ENCODE data around the gene RPAP2. TPM values are rescaled to one million over a fixed set of nuclear protein-coding genes. Genes with fewer than 3 reads are reported as not detected.

Gene RPAP2
- total RNA-seq, 1 experiment from 2014 or later = 28.1 TPM

DNA sequence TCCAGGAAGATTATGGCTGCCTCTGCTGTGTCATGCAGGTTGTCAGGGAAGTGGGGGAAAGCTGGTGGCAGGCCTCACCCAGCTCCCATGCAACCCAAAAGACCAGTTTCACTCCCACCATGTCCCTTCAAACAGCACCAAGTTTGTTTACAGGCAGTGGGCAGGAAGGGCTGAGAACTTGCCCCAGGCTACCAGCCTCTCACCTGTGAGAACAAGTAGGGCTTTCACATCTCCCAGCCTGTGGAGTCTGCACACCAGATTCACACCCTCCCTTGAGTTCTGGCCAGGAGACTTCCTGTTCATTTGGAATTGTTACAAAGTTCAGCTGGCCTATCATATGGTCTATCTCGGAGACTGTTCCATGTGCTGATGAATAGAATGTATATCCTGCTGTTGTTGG lies 27.8 kb downstream of the RPAP2 start:
- Histone ChIP-seq H3K9me2 (ENCODE audit: insufficient read depth) (no peaks in the 10 kb centered on the region), H2AFZ (ENCODE audit: low read depth, low read length, poor library complexity, severe bottlenecking) (no peak overlapping the region), H3K9ac (ENCODE audit: low read length) (no peak overlapping the region), H4K20me1 (ENCODE audit: insufficient read depth) (no peaks in the 10 kb centered on the region), H3K27me3 (ENCODE audit: insufficient read depth, low read length) (no peaks in the 10 kb centered on the region), H3K4me3 (replicated peaks in 1 of 2; ENCODE audit: low read depth in 1 of 2, low read length in 2 of 2) (no peak overlapping the region), H3K36me3 (ENCODE audit: control insufficient read depth in 1 of 2, insufficient read depth in 2 of 2, low read length in 2 of 2) (peaks cover 5 to 33% of the 10 kb centered on the region in 2 experiments; a peak in 3 of 4 replicates), H3K9me3 (ENCODE audit: control insufficient read depth in 1 of 2, insufficient read depth in 1 of 2, low read depth in 1 of 2, low read length in 2 of 2) (no peaks in the 10 kb centered on the region), H3K4me1 (ENCODE audit: control insufficient read depth in 1 of 2, insufficient read depth in 2 of 2, low read length in 2 of 2) (peaks cover 0 to 7% of the 10 kb centered on the region in 2 experiments; a peak in 1 of 4 replicates), H3K27ac (ENCODE audit: low read depth, low read length) (no peak overlapping the region), H3K79me2 (ENCODE audit: insufficient read depth, low read length) (no peaks in the 10 kb centered on the region), H3K4me2 (ENCODE audit: low read length) (no peak overlapping the region)
- ChIA-PET RAD21 (ENCODE audit: low non-redundant PET in 1 of 2, low total read pairs in 2 of 2, uncharacterized antibody in 2 of 2, unreplicated experiment in 2 of 2) (no interaction called here), POLR2A (no interaction called here), CTCF (no interaction called here)
- TF ChIP-seq MAX (IDR thresholded peaks at IDR 0.05) = no peak
- TF ChIP-seq CEBPB (IDR thresholded peaks at IDR 0.05; ENCODE audit: low read depth) = no peak
- TF ChIP-seq, protein P1, sequence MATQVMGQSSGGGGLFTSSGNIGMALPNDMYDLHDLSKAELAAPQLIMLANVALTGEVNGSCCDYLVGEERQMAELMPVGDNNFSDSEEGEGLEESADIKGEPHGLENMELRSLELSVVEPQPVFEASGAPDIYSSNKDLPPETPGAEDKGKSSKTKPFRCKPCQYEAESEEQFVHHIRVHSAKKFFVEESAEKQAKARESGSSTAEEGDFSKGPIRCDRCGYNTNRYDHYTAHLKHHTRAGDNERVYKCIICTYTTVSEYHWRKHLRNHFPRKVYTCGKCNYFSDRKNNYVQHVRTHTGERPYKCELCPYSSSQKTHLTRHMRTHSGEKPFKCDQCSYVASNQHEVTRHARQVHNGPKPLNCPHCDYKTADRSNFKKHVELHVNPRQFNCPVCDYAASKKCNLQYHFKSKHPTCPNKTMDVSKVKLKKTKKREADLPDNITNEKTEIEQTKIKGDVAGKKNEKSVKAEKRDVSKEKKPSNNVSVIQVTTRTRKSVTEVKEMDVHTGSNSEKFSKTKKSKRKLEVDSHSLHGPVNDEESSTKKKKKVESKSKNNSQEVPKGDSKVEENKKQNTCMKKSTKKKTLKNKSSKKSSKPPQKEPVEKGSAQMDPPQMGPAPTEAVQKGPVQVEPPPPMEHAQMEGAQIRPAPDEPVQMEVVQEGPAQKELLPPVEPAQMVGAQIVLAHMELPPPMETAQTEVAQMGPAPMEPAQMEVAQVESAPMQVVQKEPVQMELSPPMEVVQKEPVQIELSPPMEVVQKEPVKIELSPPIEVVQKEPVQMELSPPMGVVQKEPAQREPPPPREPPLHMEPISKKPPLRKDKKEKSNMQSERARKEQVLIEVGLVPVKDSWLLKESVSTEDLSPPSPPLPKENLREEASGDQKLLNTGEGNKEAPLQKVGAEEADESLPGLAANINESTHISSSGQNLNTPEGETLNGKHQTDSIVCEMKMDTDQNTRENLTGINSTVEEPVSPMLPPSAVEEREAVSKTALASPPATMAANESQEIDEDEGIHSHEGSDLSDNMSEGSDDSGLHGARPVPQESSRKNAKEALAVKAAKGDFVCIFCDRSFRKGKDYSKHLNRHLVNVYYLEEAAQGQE (IDR thresholded peaks at IDR 0.05; ENCODE audit: low read depth) = no peak
- no peak for TF ChIP-seq CBX3 (IDR thresholded peaks at IDR 0.05; ENCODE audit: low read depth)
- TF ChIP-seq EZH2 (IDR thresholded peaks at IDR 0.05) = no peak
- TF ChIP-seq, protein P2, sequence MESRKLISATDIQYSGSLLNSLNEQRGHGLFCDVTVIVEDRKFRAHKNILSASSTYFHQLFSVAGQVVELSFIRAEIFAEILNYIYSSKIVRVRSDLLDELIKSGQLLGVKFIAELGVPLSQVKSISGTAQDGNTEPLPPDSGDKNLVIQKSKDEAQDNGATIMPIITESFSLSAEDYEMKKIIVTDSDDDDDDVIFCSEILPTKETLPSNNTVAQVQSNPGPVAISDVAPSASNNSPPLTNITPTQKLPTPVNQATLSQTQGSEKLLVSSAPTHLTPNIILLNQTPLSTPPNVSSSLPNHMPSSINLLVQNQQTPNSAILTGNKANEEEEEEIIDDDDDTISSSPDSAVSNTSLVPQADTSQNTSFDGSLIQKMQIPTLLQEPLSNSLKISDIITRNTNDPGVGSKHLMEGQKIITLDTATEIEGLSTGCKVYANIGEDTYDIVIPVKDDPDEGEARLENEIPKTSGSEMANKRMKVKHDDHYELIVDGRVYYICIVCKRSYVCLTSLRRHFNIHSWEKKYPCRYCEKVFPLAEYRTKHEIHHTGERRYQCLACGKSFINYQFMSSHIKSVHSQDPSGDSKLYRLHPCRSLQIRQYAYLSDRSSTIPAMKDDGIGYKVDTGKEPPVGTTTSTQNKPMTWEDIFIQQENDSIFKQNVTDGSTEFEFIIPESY (IDR thresholded peaks at IDR 0.05; ENCODE audit: extremely low read depth, insufficient replicate concordance, low read length) = no peak
- no peak for TF ChIP-seq JUND (IDR thresholded peaks at IDR 0.05)
- TF ChIP-seq ZFX (IDR thresholded peaks at IDR 0.05) = no peak
- no peak for TF ChIP-seq EZH2phosphoT487 (IDR thresholded peaks at IDR 0.05; ENCODE audit: borderline replicate concordance)
- no peak for TF ChIP-seq ELF1 (IDR thresholded peaks at IDR 0.05; ENCODE audit: borderline replicate concordance, low read depth)
- TF ChIP-seq, protein P3, sequence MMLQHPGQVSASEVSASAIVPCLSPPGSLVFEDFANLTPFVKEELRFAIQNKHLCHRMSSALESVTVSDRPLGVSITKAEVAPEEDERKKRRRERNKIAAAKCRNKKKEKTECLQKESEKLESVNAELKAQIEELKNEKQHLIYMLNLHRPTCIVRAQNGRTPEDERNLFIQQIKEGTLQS (IDR thresholded peaks at IDR 0.05) = no peak
- no TSS peak for BruUV-seq (replicated peaks)
- intact Hi-C loops (cut with micrococcal nuclease) = no loop called here
- ATAC-seq = no peak
- DNase-seq (ENCODE audit: low read depth, low spot score) = no peak
